ENCODE results near the gene NUDT2.
A peak's percentile ranks its signal among the peaks of the same experiment; 100 is the strongest.
"Not testable (repeated sequence)": the region's sequence is repeated elsewhere in the genome, so short reads cannot be mapped to it uniquely, and the experiment has no call there.

NUDT2 gene

DNA sequence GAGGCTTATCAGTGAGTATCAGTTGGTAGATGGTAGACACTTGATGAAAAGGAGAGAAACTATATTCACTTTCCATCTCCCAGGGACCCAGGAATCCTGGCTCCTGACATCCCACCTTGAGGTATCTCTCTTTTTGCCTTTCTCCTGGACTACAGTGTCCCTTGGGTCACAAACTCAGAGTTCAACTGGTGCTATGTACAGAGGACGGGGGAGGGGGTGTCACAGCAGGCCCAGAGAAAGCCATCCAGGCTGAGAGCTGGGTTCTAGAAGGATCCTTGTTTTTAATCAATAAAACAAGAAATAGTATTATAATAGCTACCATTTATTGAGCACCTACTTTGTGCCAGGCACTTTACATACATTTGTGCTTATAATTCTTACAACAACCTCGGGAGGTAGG lies 37.0 kb downstream of the NUDT2 start:
- intact Hi-C loops (cut with DNase I) = no loop called here
- peak in 1 of 42 donors; percentile 26 for DNase-seq

DNA sequence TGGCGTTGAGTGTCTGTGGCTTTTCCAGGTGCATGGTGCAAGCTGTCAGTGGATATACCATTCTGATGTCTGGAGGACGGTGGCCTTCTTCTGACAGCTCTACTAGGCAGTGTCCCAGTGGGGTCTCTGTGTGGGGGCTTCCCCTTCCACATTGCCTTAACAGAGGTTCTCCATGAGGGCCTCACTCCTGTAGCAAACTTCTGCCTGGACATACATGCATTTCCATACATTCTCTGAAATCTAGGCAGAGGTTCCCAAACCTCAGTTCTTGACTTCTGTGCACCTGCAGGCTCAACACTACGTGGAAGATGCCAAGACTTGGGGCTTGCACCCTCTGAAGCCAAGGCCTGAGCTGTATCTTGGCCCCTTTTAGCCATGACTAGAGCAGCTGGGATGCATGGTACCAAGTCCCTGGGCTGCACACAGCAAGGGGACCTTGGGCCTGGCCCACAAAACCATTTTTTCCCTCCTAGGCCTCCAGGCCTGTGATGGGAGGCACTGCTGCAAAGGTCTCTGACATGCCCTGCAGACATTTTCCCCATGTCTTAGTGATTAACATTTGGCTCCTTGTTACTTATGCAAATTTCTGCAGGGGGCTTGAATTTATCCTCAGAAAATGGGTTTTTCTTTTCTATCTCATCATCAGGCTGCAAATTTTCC lies 38.5 kb downstream of the NUDT2 start:
- DNase-seq = peak in 1 of 42 donors; percentile 25
- intact Hi-C loops (cut with DNase I) = not testable (repeated sequence)

DNA sequence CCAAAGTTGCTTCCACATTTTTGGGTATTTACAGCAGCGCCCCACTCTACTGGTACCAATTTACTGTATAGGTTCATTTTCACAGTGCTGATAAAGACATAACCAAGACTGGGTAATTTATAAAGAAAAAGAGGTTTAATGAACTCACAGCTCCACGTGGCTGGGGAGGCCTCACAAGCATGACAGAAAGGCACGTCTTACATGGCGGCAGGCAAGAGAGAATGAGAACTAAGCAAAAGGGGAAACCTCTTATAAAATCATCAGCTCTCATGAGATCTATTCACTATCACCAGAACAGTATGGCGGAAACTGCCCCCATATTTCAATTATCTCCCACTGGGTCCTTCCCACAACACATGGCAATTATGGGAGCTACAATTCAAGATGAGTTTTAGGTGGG lies 39.4 kb downstream of the NUDT2 start:
- intact Hi-C loops (cut with DNase I); DNase-seq: not testable (repeated sequence)

DNA sequence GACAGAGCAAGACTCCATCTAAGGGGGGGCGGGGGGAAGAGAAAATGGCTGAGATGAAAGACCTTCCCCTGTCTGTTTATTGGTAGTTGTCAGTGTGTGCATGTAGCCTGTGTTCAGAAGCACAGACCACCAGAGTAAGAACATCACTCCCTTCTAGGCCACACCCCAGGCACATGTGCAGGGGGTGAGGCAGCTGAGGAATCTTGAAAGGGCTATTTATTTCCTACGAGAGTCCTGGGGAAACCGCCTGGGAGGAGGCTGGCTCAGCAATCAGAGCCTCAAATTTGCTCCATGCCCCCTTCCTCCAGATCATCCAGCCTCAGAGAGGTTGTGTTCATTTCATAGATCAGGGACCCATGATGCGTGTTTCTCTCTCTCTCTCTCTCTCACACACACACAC lies 40.3 kb downstream of the NUDT2 start:
- intact Hi-C loops (cut with DNase I) = no loop called here
- no peak for DNase-seq

DNA sequence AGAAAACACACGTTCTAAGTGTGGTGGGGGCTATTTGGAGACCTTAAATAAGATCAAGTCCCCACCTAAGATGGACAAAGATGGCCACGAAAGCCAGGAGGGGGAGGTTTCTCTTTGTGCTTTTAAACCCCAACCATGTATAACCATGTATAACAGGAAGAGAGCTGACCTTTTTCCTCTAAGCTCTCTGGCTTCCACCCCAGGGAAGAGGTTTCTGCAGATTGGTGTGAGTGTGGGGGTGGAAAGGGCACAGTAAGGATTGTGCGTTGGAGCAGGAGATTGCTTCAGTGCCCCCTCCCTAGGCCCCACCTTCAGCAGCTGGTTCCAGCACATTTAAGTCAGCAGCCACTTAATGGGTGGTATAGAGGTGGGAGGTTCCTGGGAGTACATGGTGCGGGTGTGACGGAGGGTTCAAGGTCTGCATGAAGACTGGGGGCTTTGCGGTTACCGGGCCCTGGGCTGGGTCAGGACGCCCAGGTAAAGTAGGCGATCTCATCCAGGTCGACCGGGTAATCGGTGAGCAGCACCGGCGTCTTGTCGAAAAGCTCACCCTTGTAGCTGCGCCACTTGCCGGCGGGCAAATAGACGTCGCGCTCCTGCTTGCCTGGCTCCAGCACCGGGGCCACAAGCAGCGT lies 41.1 kb downstream of the NUDT2 start:
- no peak for DNase-seq
- intact Hi-C loops (cut with DNase I) = no loop called here

DNA sequence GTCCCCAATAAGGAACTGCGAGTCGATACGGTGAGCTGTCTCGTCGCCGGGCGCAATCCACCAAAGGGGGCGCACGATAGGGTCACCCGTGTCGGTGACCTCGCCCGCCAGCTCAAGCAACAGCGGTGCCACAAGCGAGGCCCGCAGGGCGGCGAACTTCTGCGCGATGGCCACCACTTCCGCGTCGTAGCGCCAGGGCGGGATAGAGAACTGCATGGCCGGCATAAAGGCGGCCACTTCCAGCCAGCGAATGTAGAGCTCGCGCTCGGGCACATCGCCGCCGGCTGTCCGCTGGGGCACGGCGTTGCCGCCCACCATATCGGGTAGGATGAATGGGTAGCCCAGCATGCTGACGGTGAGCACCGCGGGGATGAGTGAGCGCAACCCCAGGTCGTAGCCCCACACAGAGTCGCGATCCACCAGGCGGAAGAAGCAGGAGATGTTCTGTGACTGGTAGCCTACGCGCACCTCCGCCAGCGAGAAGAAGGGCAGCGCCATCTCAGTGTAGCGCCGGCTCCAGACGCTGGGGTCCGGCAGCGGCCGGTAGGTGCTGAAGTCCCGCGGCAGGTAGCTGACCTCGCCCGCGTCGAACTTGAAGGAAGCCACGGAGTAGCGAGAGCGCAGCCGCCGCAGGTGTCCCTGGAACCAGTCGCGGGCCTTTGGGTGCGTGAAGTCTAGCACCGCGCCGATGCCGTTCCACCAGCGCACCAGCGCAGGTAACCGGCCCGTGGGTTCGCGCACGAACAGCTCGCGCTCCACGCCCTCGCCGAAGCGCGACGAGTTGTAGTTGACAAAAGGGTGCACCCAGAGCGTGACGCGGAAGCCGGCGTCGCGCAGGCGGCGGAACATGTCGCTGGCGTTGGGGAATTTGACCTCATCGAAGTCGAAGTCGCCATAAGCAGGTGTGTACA lies 41.9 kb downstream of the NUDT2 start:
- no peak for DNase-seq
- intact Hi-C loops (cut with DNase I) = no loop called here

DNA sequence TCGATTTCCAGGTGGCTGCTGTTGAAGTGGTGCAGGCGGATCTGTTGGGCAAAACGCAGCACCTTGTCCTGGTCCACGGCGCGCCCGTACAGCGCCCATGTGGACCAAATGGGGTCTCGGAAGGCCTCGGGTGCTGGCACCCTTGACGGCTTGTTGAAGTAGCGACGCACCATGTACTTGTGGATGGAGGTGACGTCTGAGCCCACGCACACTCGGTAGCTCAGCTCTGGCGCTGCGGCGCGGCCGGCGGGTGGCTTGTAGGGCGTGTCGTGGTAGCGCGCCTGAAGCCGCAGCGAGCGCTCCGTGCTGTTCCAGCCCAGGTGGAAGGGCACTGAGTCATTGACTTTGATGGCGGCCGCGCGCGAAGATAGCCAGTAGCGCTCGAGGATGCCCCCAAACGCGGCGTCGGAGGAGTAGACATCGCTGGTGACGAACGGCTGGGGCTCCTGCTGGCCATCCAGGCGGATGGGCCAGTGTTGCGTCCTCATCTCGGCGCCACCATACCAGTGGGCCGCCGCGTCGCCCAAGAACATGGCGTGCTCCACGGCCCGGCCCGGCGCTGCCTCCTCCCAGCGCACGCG lies 42.6 kb downstream of the NUDT2 start:
- DNase-seq = no peak
- intact Hi-C loops (cut with DNase I) = no loop called here

DNA sequence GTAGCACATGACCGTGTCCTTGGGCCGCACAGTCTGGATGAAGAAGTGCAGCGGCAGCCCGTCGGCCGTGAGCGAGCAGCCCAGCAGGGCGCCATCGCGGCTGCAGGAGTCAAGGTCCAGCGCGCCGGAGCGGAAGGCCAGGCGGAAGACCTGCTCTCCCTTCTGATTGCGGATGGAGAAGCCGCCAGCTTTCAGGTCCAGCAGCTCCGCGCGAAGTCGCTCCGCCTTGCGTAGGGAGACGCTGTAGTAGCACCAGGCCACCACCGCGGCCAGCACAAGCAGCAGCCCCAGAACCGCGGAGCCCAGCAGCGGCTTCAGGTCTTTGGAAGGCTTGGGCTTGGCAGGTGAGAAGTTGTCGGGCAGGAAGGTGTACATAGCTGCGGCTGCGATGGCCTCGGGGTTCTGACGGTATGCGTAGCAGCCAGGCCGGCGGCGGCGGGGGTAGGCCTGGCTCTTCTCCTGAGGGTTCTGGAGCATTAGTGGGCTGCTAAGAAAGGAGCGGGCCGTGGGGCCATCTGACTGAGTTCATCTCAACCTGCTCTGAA lies 43.2 kb downstream of the NUDT2 start:
- DNase-seq = no peak
- intact Hi-C loops (cut with DNase I) = no loop called here

DNA sequence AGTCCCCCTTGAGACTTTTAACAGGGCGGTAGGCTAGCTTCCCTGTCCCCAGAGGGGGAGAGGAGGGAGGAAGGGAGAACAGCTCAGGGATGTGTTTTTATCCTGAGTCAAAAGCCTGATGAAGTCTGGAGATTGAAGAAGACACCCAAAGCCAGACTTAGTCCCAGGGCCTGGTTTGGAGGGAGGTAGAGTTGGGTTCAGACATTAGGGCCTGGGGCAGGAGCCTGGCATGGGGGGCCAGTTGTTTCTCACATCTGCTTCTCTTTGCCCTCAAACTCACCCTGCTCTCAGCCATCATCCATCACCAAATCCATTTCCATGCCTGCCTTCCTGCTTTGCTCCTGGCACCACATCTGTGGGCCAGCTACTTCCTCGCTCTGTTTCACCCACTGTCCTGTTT lies 44.4 kb downstream of the NUDT2 start:
- intact Hi-C loops (cut with DNase I) = no loop called here
- DNase-seq = peak in 1 of 42 donors; percentile 26

DNA sequence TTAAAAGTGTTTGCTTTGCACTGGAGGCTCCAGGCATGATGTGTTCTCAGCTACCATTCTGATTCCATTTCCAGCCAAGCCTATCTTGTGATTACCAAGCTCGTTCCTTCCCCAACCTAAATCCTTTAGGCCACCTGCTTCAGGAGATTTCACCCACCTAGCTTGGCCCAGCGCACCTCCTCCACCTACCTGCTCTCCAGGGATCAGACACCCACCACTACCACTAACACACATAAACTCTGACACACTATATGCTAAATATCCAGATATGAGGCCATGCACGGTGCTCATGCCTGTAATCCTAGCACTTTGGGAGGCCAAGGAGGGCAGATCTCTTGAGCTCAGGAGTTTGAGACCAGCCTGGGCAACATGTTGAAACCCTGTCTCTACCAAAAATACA lies 45.0 kb downstream of the NUDT2 start:
- peak in 1 of 42 donors; percentile 34 for DNase-seq
- intact Hi-C loops (cut with DNase I) = no loop called here

DNA sequence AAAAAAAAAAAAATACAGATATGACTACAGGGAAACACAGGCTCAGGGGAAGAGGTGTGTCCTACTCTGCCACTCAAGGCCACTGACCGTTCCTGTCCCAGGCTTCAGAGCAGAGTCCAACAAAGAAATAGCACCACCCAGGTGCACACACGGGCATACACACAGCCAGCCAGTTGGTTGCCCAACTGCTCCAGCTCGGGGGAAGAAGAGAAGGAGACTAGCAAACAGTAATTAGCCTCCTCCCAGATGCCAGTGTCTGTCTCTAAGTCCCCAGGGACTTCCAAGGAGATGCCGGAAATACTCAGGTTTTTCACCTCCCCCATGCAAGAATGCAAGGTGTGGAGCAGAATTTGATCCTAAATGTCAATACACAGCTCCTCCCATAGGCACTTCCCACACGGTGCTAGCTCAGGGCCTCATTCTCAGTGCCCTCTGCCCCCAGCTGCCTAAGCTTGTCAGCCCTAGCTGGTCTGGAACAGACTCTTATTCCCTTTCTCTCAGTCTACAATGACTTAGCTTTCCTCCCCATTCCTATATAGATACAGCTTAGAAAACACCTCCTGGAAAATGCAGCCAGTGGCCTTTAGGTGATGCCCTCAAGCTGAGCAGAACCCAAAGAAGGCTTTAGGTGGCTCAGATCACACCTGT lies 45.7 kb downstream of the NUDT2 start:
- intact Hi-C loops (cut with DNase I) = no loop called here
- DNase-seq = peak in 2 of 42 donors; percentile 9 to 36

DNA sequence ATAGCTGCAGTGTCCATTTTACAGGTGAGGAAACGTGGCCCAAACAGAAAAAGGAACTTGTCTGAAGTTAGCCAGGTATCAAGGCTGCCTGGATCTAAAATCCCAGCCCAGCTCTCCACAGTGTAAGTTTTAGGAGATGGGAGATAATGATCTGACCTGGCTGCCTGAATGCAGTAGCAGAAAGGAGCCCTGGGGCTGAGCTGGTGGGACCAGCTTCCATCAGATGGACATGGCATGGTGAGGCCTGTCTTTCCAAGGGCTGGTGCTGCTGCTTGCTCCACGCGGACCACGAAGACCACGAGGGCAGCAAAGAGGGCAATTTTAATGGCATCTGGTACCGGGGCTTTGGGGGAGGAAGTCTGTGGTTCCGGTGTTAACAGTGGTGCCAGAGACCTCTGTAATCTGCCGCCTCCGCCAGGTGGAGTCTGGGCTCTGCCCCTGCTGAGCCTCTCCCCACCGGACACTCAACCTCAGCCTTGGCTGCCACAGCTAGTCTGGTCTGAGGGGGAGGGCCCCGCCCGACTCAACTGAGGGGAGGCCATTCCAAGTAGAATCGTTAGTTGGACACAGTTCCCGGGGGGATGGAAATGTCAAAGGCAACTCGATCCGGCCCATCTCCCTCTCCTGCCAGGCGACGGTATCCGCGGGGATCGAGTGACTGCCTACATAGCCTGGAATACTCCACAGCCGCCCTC lies 46.7 kb downstream of the NUDT2 start:
- intact Hi-C loops (cut with DNase I) = no loop called here
- peak in 34 of 42 donors; percentile 21 to 75 (median 47) for DNase-seq

DNA sequence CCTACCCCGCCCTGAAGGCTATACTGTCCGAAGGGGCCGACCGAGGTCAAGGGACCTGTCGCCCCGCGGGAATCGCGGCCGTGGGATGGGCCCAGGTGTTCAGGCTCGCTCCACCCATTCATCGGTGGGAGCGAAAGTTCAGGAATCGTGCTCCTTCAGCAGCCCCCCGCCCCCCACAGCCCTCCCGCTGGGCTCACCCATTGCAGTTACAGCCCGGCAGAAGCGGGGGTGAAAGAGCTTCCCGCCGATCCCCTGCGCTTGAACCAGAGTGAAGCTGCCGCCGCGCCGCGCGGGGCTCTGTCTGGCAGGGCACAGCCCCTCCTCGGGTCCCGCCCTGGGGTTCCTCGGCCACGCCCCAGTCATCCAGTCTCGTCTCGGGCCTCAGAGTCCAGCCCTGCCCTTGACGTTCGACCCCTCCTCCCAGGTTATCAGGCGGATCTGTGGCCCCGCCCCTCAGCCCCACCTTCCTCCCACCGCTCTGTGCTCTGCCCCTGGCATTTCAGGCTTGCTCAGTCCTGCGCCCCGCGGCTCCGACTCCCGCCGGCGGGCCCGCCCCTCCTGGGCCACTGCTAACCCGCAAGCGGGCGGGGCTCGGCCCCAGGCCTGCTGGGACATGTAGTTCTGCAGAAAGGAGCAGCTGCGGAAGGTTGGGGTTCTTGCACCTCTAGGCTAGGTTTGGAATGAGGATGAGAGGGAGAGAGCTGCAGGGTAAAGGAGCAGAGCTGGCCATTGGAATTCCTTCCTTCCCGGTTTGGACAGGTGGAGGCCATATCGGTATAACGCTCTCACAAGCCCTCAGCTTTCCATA lies 47.4 kb downstream of the NUDT2 start, which contains the start of gene MYORG:
Gene MYORG, minus strand, starts transcription at position 303 of the 808 bp plus-strand sequence. CDS start 3,955 bp downstream, outside the sequence.
- peak; percentile 87 to 98 (median 95) for DNase-seq
- intact Hi-C loops (cut with DNase I) = no loop called here

DNA sequence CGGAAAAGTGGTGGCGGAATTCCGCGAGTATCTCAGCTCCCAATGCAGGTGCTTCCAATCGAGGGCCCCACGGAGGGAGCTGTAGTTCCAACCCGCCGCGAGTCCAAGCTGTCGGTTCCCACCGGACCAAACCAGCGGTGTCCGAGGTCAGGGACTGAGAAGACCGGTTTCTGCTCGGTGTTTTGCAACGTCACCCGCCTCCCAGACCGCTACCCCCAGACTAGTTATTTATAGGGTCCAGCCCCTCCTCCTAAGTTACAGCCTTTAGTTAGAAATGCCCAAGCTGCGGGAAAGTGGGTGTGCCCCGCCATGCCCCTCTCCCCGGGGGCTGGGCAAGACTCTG lies 48.0 kb downstream of the NUDT2 start:
- peak in 14 of 42 donors; percentile 20 to 55 (median 36) for DNase-seq
- intact Hi-C loops (cut with DNase I) = no loop called here

DNA sequence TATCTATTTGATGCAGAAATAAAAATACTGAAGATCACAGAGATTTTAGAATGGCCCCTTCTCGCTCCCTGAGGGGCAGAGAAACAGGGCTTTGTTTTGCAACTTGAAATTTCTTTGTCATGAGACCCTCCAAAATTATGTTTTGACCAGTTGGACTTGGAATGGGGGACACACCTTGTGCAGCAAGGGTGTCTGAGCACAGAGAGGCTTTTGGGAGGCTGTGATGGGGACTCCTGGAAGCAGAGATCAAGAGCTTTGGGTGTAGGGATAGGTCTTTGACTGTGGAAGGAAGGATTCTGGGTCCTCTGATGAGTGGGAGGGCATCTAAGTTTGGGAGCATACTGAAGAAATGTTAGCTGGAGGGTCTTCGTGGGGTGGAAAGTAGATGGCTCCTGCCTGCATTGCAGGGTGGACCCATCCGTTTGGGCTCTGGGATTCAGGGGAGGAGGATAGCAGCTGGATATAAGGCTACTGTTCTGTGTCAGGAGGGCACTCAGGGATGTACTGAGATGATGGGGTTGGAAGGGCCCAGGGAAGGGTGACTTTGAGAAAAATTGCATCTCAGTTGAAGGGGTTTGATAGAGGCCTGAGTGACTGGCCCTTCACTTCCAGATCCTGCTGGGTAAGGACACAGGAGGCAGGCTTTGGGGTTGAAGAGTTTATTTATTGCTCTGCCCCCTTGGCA lies 49.1 kb downstream of the NUDT2 start:
- DNase-seq = peak in 3 of 42 donors; percentile 7 to 41 (median 28)
- intact Hi-C loops (cut with DNase I) = loop anchor here (1.0 kb wide), 1 partner anchor 47 kb away; no protein-coding TSS in a partner anchor

DNA sequence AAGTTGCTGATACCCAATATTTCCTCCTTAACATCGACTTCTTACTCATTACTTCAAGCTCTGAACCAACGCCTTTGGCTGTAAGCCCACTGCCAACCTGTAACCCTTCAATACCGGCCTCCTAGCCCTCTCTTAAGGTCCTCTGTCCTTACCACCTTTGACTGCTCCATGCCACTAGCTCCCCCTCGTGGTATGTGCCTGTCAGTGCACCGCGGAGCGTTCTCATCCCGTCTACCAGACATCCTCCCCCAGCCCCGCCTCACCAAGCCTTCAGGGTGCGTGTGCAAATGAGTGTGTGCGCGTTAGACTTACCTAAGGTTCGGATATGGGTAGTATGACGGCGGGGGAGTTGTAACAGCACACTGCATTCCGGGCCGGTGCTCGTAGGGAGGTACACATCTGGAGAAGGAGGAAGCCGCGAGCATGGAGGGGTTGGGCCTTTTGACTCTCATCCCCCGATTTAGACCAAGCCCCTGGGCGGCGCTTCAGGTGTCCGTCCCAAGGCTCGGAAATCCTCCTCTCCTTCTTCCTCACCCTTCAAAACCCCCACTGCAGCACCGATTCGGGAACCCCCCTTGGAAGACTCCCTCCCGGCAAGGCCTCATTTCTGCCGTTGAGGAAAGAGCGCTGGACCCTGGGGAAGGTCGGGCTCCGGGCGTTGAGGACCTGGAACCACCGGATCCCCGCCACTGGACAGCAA lies 50.1 kb downstream of the NUDT2 start:
- intact Hi-C loops (cut with DNase I) = loop anchor here (1.0 kb wide), 1 partner anchor 48 kb away; no protein-coding TSS in a partner anchor
- DNase-seq = peak; percentile 75 to 96 (median 92)

All from head of caudate nucleus (tissue), 42 donors.